ENCODE measurements around the gene LSMEM2. TPM values are rescaled to one million over a fixed set of nuclear protein-coding genes. Genes with fewer than 3 reads are reported as not detected.

The LSMEM2 gene
- total and polyA plus RNA-seq, 9 of the 15 experiments (the other 6 are each of a cell fraction or from before 2014, with no cell fraction given): not detected

DNA sequence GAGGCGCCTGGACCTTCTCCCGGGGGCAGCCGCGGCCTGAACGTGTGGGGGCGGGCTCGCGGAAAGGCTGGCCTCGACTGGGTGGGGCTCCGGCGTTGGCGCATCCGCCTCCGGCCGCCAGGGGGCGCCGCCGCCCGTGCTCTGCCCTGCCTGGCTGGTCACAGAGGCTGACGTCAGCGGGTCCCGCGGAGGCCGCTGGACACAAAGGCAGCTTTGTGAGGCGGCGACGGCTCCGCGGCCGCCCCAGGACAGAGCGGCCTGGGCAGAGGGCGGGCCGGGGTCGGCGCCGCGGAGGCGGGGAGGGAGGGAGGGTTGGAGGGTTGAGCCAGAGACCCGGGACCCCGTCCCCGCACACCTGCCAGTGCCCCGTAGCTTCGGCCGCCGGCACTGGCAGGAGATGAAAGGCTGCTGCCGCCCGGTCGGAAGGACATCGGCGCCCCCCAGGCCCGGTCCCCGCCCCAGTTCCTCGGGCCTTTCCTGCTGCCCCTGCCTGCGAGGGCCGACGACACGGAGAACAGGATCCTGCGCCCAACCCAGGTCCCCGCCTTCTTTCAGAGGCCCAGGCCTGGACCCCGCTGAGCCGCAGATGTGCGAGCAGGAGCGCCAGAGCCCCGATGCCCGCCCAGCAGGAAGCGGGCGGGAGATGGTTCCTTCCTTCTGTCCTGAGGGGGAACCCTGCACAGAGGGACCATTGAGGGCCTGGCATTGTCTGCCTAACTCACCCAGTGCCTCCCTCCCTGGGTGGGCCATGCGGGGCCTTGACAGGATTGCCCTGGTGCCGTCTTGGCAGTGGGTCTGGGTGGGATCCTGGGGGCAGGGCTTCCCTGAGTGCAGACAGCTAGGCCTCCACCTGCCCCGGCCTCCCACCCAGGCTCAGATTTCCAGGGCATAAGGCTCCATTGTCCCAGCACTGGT is 18.6 kb upstream of the LSMEM2 start (continued):
- TF ChIP-seq, protein P1, sequence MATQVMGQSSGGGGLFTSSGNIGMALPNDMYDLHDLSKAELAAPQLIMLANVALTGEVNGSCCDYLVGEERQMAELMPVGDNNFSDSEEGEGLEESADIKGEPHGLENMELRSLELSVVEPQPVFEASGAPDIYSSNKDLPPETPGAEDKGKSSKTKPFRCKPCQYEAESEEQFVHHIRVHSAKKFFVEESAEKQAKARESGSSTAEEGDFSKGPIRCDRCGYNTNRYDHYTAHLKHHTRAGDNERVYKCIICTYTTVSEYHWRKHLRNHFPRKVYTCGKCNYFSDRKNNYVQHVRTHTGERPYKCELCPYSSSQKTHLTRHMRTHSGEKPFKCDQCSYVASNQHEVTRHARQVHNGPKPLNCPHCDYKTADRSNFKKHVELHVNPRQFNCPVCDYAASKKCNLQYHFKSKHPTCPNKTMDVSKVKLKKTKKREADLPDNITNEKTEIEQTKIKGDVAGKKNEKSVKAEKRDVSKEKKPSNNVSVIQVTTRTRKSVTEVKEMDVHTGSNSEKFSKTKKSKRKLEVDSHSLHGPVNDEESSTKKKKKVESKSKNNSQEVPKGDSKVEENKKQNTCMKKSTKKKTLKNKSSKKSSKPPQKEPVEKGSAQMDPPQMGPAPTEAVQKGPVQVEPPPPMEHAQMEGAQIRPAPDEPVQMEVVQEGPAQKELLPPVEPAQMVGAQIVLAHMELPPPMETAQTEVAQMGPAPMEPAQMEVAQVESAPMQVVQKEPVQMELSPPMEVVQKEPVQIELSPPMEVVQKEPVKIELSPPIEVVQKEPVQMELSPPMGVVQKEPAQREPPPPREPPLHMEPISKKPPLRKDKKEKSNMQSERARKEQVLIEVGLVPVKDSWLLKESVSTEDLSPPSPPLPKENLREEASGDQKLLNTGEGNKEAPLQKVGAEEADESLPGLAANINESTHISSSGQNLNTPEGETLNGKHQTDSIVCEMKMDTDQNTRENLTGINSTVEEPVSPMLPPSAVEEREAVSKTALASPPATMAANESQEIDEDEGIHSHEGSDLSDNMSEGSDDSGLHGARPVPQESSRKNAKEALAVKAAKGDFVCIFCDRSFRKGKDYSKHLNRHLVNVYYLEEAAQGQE (IDR thresholded peaks at IDR 0.05; ENCODE audit: borderline replicate concordance): peak; percentile 65
- TF ChIP-seq, protein P1 (CRISPR knock-in tag; IDR thresholded peaks at IDR 0.05; ENCODE audit: low read depth): no peak
- peak; percentile 50; the same call in 1 of the 2 replicates for TF ChIP-seq SMAD4 (CRISPR knock-in tag; conservative IDR thresholded peaks at IDR 0.05)
- TF ChIP-seq, protein P2, sequence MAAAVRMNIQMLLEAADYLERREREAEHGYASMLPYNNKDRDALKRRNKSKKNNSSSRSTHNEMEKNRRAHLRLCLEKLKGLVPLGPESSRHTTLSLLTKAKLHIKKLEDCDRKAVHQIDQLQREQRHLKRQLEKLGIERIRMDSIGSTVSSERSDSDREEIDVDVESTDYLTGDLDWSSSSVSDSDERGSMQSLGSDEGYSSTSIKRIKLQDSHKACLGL (CRISPR knock-in tag; IDR thresholded peaks at IDR 0.05; ENCODE audit: borderline replicate concordance, poor library complexity, severe bottlenecking): no peak
- TF ChIP-seq, protein P3, sequence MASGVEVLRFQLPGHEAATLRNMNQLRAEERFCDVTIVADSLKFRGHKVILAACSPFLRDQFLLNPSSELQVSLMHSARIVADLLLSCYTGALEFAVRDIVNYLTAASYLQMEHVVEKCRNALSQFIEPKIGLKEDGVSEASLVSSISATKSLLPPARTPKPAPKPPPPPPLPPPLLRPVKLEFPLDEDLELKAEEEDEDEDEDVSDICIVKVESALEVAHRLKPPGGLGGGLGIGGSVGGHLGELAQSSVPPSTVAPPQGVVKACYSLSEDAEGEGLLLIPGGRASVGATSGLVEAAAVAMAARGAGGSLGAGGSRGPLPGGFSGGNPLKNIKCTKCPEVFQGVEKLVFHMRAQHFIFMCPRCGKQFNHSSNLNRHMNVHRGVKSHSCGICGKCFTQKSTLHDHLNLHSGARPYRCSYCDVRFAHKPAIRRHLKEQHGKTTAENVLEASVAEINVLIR (CRISPR knock-in tag; IDR thresholded peaks at IDR 0.05): peak; percentile 66; the same call in 1 of the 2 replicates
- TF ChIP-seq, protein P4, sequence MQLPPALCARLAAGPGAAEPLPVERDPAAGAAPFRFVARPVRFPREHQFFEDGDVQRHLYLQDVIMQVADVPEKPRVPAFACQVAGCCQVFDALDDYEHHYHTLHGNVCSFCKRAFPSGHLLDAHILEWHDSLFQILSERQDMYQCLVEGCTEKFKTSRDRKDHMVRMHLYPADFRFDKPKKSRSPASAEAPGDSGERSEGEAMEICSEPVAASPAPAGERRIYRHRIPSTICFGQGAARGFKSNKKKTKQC (CRISPR knock-in tag; IDR thresholded peaks at IDR 0.05): no peak
- peak; percentile 31; the same call in 1 of the 2 replicates for TF ChIP-seq KLF16 (IDR thresholded peaks at IDR 0.05)
- TF ChIP-seq U2AF2 (optimal IDR thresholded peaks at IDR 0.05; ENCODE audit: low read depth, low read length): no peak
- TF ChIP-seq RBM39 (optimal IDR thresholded peaks at IDR 0.05; ENCODE audit: low read depth, low read length): no peak
- peak; percentile 73 for TF ChIP-seq BHLHE40 (IDR thresholded peaks at IDR 0.05; ENCODE audit: low read length)
- no peak for TF ChIP-seq PRPF4 (IDR thresholded peaks at IDR 0.05; ENCODE audit: insufficient read depth, low read depth, low read length, poor library complexity, severe bottlenecking)
- TF ChIP-seq, protein P5, sequence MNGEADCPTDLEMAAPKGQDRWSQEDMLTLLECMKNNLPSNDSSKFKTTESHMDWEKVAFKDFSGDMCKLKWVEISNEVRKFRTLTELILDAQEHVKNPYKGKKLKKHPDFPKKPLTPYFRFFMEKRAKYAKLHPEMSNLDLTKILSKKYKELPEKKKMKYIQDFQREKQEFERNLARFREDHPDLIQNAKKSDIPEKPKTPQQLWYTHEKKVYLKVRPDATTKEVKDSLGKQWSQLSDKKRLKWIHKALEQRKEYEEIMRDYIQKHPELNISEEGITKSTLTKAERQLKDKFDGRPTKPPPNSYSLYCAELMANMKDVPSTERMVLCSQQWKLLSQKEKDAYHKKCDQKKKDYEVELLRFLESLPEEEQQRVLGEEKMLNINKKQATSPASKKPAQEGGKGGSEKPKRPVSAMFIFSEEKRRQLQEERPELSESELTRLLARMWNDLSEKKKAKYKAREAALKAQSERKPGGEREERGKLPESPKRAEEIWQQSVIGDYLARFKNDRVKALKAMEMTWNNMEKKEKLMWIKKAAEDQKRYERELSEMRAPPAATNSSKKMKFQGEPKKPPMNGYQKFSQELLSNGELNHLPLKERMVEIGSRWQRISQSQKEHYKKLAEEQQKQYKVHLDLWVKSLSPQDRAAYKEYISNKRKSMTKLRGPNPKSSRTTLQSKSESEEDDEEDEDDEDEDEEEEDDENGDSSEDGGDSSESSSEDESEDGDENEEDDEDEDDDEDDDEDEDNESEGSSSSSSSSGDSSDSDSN (IDR thresholded peaks at IDR 0.05; ENCODE audit: borderline replicate concordance in 1 of 2, low read depth in 2 of 2, low read length in 2 of 2): no peak
